ENCODE results near the gene PRKN.

PRKN gene

DNA sequence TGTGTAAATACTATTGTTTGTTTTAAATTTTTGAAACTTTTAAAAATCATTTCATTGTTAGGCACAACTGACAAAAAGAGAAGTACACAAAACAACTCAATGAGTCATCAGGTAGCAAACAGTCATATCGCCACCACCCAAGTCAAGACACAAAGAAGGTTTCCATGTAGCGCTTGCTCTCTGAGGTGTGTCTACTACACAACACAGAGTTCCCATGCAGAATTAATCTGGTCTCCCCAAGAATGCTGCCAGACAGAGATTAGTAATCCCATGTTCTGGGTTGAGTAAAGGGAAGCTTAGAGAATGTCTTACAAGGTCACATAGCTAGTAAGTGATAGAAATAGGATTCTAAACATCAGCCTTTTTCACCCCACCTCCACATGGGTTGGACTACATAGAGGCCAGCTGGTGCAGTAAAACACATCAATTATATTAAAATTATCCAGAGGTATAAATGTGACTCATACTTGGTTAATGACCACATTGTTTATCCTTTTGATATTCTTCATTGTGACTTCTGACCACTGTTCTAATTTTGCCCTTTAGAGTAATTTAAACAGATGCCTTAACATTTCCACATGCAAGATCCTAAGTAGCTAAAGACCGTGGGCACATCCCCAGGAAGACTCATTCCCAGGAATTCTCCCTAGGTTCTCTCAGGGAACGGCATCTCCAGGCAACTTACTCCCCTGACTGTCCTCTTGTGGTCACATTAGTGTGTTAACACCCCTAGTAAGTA lies 413.5 kb downstream of the PRKN start:
- no peak for DNase-seq (ENCODE audit: low read depth, low spot score)

DNA sequence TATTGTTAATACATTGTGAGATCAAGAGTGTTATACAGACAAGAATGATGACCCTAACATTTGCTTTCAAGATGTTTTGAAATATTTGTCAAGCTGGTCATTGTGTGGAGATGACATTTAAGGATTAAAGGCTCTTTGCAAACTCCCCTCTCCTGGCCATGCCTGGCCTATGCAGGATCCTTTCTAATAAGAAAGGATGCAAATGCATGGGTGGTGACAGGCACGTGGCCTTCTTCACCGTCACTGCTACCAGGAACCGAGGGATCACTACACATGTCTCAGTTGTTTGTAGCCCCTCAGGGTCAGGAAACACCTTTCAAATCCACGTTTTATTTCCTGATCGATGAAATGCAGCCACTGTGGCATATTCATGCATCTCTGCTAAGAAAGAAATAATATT lies 419.7 kb downstream of the PRKN start:
- no peak for DNase-seq (ENCODE audit: low read depth, low spot score)

DNA sequence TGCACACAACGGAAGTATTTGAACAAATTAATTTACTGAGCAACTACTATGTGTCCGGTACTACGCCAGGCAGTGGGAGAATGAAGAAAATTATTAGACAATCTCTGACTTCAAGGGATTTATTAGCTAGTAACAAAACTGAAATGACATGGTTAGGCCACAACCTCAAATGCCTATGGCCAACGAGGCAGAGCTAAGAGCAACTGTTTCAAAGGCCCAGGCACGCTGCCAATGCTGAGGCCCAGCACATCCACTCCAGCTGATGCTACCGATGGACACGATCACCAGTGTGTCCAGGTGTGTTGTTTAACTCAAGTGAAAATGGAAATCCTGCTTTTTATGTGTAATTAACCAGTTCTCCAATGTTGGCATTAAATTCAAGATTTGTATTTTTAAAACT lies 420.9 kb downstream of the PRKN start:
- DNase-seq (ENCODE audit: low read depth, low spot score) = no peak

DNA sequence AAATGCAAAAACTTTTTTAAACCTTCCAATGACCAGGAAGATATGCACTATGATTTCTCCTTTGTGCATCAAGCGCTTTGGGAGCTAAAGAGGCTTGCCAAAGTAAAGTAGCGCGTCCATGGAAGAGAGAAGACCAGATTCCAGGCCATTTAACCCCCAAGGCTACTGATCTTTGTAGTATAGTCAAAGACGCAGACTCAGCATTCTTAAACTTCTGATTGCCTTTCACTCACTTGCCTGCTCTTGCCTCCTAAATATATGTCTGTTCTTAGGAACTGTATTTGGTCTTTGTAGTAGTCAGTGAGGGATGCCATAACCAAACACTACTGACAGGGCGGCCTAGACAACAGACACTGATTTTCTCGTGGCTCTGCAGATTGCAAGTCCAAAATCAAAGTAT lies 426.4 kb downstream of the PRKN start:
- no peak for DNase-seq (ENCODE audit: low read depth, low spot score)

DNA sequence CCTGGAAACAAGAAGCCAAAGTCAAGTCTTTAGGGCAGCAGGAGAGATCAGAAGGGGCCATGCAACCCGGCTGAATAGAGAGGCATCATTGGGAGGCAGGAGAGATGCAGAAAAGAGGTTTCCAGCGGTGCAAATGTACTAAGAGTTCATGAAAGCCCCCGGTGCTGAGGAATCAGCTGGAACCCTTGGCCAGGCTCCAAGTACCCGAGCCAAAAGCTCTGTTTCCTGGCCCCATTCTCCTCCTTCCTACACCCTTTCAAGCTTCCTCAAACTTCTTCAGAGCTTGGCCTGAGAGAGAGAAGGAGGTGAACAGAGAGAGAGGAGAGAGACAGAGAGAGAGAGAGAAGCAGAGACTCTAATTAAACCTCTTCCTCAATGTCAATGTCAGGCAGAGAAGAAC lies 433.5 kb downstream of the PRKN start:
- DNase-seq (ENCODE audit: low read depth, low spot score) = no peak

DNA sequence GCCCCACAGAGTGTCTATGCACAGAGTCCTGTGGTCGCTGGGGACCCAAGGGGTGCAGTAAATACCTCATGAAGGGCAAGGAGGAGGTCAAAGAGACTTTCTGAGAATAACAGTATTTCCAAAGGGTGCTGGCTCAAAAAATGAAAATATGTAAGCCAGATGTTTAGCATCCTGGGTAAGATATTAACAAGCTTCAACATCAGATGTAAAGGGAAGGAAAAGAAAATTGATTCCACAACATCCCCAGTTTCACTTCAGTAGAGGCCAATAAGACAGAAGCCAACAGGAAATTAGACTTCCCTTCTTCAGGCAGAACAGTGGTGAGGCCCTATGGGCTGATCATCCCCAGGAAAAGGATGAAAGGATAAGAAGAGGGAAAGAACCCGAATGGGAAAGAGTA lies 434.7 kb downstream of the PRKN start:
- DNase-seq (ENCODE audit: low read depth, low spot score) = no peak

DNA sequence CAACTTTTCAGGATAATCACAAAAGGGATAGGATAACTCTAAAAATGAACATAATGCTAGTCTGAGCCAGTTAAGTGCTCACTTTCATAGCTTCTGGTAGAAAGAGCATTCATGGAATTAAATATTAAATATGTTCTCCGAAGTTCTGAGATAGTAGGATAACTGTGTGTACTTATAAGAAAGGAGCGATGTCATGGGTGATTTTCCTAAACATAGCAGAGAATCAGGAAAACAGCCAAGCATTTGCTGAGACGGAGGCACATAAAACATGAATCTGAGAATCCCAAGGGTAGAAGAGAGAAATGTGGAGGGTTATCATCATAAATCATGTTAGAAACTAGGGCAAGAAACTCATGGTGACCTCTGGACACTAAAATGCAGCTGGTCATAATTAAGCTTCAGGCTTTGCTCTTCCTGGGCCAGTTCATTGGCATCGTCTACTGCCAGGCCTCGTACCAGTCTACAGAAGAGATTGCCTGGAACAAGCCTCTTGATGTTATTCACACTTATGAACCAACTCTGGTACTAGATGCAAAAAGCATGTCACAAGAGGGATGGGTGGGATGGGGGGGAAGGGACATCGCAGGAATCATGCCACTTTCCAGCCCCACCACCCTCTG lies 436.6 kb downstream of the PRKN start:
- no peak for DNase-seq (ENCODE audit: low read depth, low spot score)

DNA sequence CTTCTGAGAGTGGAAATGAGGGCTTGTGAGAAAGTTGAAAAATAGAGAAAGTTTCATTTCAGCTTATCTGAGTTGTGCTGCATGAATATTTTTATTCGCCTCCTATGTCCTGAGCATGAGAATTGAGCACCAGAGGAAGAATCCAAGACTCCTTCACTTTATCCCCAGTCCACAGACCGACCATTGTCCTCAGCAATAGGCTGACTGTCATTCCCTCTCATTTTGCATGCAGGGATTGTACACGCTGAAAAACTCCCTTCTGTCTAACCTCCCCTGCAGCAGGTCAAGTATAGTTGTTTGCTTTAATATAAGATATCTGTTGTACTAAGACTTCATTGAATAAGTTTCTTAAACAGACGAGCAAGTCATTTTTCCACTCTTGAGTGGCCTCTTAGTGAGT lies 437.6 kb downstream of the PRKN start:
- no peak for DNase-seq (ENCODE audit: low read depth, low spot score)

DNA sequence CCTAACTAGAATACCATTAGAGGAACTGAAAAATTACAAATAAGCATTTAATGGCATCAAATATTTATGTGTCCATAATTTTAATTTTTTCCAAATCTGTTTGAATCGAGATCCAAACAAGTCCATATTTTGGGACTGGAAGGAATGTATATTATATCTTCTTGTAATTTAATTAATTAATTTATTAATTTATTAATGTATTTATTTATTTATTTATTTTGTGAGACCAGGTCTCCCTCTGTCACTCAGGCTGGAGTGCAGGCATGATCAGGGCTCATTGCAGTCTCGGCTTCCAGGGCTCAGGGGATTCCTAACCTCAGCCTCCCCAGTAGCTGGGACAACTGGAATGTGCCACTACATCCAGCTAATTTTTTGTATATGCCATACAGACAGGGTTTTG lies 453.6 kb downstream of the PRKN start:
- DNase-seq (ENCODE audit: low read depth, low spot score) = no peak

DNA sequence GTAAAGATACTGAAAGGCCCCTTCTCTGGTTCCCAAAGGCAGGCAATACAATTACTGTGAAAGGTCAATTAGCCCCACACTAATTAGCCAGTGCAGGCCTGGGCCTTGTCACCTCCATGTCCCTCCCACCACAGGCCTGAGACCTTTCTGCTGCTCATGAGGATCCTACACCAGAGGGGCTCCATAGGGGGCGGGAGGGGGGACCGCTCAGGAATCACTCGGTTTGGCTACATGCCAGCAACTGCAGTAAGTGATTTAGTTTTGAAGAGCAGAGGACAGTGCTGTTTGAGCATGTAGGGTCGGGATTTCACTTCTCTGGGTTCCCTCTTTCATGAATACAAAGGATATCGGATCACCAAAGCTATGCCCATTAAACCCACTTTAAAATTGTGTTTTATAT lies 455.6 kb downstream of the PRKN start:
- no peak for DNase-seq (ENCODE audit: low read depth, low spot score)

DNA sequence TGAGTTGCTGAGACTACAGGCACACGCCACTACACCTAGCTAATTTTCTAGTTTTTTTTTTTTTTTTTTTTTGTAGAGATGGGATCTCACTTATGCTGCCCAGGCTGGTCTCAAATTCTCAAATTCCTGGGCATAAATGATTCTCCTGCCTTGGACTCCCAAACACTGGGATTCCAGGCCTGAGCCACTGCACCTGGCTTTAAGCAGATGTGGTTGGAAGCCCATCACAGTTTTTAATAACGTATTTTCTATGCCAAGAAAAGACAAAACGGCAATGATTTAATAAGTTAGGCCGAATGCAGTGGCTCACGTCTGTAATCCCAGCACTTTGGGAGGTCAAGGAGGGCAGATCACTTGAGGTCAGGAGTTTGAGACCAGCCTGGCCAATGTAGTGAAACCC lies 456.6 kb downstream of the PRKN start:
- no peak for DNase-seq (ENCODE audit: low read depth, low spot score)

DNA sequence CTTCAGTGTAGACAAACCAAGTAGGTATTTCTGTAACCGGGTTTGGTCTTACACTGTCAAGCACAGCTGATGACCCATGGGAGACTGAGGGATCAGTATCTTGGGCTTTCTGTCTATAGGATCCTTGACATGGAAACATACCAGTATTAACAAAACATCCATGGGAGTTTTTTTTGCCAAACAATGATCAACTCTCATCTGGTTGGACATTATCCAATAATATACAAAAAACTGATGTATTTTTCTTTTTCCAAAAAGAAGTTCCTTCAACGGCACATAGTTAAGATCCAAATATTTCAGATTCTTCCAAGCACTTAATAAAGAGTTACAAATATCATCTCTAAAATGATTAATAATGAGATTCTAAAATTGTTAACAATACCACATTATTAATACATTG lies 459.9 kb downstream of the PRKN start:
- DNase-seq (ENCODE audit: low read depth, low spot score) = no peak

DNA sequence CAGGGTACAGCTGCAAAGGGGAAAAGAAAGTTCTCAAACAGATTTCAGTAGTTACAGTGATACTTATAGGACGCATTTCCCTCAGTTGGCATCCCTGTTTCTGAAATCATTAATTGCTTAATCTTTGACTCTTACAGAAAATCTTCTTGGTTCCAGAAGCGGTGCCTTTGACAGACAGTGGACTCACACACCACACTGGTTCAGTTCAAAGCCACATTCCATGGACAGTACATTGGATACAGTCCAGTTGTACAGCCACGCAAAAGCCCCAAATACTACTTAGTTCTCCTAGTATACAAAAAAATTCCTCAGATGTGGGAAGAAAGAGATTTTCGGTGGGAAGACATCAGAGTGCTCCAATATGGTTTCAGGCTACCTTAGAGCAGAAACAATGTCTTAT lies 460.4 kb downstream of the PRKN start:
- no peak for DNase-seq (ENCODE audit: low read depth, low spot score)

DNA sequence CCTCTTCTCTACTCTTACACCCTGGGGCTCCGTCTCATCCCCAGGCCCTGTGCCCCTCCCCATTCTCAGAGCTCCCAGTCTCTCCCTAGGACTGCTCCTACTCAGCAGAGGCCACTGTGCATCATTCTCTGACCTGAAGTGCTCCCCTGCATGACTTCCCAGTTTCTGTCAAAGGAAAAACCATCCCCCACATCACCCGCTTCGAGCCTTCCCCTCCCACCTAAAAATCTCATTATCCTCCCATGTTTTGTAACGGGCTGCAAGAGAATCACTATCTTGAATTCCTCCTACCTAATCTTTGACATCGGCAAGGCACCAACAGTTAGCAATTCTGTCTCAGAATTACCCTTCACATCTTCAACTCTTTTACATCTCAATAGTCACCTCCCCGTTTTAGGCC lies 463.0 kb downstream of the PRKN start:
- DNase-seq (ENCODE audit: low read depth, low spot score) = no peak

DNA sequence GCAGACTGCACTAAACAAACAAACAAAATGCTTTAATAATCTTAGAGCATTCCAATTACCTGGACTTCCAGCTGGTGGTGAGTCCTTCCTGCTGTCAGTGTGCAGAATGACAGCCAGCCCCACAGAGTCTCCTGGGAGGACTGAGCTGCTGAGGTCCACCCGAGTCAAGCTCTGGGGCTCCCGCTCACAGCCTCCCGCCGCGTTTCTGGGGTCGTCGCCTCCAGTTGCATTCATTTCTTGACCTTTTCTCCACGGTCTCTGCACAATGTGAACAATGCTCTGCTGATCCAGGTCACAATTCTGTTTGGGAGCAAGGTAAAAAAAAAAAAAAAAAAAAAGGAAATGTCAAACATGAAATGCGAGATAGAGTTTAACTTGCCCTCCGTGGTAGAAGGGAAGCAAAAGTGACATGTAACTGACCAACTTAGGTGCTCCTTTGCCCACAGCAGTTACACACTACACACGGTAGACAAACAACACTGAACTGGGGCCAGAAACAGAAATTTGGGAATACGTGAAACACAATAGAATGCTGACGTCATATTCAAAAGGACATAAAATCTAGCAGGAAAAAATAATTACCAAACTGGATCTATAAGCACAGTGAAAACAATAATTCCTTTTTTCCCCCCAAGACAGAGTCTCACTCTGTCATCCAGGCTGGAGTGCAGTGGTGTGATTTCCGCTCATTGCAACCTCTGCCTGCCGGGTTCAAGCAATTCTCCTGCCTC lies 464.9 kb downstream of the PRKN start:
- DNase-seq (ENCODE audit: low read depth, low spot score) = no peak

DNA sequence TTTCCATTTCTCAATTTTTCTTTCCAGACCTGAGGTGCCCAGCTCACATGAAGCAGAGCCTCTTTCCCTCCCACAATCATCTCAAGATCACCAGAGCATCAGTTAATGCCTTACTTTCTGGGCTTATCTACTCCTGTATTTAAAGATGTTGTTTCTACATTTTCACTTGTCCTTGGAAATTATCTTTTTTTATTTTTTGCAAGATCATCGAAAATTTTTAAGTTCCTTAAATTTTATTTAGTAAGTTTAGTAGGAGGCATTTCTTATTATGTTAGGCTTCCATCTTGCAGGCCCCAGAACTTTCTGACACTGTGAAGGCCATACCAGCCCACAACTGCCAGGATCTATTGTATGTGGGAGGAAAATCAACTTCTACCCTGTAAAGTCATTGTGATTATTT lies 466.0 kb downstream of the PRKN start:
- DNase-seq (ENCODE audit: low read depth, low spot score) = no peak

DNA sequence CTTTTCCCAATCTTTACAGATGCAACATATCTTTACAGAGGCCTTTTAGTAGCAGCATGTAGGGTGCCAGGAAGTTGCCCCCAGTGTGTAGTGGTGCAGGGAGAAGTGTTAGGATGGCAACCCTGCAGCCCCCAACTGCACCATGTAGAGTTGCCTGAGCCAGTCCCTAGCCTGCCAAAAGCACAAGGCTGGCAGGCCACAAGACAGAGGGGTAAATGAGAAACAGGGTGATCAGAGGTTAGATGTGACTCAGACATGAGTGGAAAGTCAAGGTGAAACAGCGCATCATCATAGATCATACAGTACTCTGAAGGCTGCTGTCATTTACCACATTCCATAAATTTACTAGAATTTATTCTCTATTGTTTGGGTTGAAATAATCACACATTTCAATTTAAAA lies 467.5 kb downstream of the PRKN start:
- DNase-seq (ENCODE audit: low read depth, low spot score) = no peak

DNA sequence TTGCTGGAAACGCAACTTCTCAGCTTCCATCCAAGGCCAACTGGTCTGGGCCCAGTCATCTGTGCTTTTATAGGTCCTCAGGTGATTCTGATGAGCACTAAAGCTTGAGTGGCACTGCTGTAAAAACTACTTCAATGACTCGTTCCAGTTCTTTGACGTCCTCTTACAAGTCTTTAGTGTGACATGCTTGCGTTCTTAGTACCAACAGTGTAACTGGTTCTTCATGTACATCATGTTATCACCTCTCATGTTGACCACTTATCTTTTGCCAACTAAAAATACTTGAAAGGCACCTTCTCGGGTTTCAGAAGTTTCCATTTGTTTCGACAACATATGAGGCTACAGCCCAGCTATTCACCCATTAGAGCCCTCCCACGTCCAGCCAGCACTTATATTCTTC lies 468.9 kb downstream of the PRKN start:
- DNase-seq (ENCODE audit: low read depth, low spot score) = no peak

DNA sequence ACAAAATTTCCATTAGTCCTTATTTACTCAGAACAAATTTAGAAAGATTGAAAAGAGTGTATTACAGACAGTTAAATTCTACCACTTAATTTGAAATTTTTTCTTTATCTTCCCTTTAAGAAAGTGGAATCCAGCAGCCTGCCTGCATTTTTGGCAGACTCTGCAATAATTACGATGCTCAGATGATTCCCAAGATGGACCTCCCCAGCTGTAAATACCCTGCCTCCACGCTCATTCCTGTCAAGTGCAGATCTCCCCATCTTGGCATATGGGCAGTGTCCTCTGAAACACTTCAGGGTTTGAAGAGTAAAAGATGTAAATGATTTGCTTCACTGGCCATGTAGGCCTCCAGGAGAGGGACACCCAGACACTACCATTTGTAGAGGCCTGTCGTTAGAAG lies 471.2 kb downstream of the PRKN start:
- DNase-seq (ENCODE audit: low read depth, low spot score) = no peak

DNA sequence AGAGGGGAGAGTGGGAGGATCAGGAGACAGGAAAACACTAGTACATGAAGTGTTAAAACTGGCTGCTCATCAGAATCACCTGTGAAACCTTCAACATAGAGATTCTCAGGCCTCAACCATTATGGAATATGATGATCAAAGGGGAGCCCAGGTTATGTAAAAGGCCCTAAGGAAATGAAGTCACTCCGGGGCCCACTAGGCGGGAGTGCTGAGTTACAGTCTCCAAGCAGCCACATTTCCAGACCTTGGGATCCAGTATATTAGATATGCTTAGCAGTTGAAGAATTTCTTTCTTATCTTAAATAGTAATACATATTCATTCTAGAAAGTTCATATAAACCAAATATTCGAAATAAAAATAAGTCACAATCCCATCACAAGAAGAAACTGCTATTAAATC lies 476.3 kb downstream of the PRKN start:
- no peak for DNase-seq (ENCODE audit: low read depth, low spot score)

DNA sequence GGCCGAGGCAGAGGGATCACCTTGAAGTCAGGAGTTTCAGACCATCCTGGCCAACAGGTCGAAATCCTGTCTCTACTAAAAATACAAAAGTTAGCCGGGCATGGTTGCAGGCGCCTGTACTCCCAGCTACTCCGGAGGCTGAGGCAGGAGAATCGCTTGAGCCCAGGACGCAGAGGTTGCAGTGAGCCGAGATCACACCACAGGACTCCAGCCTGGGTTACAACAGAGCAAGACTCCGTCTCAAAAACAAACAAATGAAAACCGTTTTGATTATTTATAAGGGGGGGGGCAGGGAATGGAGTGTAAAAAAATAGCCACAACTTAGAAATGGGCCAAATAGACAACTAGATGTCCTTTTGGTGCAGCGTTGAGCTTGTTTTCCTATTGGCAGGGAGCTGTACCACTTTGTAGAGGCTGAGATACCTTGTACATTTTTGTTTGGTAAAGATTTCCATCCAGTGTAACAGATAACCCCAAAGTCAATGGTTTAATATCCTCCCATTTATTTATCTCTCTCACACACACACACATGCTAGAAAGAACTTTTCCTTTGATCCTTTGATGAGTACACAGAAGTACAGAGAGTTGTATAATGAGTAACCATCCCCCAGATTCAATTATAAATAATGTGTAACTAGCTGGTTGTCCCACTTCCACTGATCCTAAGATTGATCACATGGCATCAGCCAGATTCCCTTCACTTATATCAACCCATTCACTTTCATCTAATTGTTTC lies 477.5 kb downstream of the PRKN start:
- no peak for DNase-seq (ENCODE audit: low read depth, low spot score)

DNA sequence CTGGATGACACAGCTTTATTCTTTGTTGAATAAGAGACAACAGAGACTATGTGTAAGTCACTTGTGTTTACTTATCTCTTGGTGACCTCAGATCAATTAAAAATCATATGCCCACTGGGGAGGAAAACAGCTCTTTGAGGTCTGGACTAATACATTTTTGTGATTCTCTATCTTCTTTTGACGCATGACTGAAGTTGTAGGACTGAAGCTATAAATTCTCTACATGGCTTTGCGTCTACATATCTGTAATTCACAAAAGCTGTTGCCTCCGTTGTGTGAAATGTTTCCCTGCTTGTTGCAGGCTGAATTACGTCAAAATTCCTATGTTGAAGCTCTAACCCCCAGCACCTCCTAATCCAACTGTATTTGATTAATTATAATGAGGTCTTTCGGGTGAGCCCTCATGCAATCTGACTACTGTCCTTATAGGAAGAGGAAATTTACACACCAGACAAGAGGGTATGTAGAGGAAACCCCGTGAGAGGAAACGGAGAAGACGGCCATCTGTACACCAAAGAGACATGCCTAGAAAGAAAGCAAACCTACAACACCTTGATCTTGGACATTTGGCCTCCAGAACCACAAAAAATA lies 481.6 kb downstream of the PRKN start:
- no peak for DNase-seq (ENCODE audit: low read depth, low spot score)

All from iPS DF 19.7 (cell line).